Activated gamma-delta T cell treated with anti-CD3 and anti-CD28 coated beads, Interleukin-2, amount 50 U/mL, for 16 hours (primary cell): ENCODE measurements around the gene TOGARAM1.

Source experiments
- DNase-seq: peaks from one replicate; pipeline ENCODE4 v3.0.0-alpha.2; 2020; ENCODE audit warnings: low read depth

Gene TOGARAM1

DNA sequence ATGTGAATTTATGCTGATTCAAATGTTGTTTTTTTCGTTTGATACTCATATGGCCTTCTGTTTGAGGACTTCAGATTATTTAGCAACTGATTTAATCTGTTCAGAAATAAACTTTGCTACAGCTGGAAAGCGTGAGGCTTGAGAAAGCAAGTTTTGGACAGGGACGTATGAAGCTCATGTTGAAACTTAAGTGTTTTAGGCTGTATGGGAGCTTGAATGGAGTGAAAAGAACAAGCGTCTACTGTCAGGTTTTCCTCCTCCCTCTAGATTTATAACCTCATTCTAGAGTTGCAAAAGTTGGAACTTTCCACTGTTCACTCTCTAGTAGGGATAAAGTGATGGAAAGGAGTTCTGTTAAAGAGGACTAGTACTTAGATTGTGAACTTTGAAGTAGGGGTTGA, 123.0 kb downstream of the TOGARAM1 start:
- DNase-seq = no peak

DNA sequence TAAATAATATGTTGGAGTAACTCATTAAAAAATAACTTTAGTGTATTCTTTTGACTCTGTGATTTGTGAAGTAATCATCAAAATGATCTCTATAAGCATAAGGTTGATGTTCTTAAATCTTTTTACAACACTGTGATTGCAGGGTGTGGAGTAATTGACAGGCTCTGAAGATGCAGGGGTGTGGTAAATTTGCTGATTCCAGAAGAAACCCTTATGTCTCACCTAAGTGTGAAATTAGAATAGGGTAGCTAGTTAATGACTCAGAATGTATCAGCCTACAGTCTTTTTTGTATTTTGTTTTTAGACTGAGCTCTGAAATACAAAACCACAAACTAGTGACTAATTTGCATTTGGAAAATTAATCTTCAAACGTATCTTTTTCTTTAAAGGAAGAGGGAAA, 127.8 kb downstream of the TOGARAM1 start:
- DNase-seq = no peak

DNA sequence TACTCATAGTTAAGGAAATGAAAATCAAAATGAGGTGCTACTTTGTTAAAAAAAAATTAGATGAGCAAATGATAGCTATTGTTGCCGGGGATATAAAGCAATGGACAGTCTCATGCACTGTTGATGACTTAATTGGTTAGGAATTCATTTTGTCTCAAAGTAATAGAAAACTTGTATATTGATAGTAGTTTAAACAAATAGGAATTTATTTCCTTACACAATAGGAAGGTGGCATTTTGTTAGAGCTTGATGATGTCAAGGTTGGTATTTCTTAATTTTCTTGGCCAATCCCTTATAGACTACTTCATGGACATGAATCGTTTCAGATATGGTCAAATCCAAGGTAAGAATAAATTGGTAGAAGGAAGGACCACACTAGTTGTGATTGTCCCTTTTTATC, 129.7 kb downstream of the TOGARAM1 start:
- DNase-seq = no peak

DNA sequence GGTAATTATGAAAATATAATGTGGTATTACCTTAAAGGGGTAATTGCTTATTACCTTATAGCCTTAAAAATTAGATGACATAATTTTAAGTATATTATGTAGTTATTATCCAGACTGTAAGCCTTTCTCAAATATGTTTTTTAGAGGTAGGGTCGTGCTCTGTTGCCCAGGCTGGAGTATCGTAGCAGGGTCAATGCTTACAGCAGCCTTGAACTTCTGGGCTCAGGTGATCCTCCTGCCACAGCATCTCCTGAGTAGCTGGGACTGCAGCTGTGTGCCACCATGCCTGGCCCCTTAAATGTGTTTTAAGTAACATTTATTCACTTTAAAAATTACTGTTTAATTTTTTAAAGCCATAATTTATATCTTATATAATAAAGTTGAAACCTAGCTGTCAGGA, 132.3 kb downstream of the TOGARAM1 start:
- no peak for DNase-seq

DNA sequence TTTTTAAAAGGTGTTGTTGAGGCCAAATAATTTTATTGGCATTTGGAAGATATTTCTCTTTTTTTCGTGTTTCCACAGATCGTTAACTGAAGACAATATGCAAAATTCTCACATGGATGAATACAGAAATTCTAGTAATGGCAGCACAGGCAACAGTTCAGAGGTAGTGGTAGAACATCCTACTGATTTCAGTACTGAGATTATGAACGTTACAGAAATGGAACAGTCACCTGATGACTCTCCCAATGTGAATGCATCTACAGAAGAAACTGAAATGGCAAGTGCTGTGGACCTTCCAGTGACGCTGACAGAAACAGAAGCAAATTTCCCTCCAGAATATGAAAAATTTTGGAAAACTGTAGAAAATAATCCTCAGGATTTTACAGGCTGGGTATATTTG, 133.2 kb downstream of the TOGARAM1 start:
- DNase-seq = no peak

DNA sequence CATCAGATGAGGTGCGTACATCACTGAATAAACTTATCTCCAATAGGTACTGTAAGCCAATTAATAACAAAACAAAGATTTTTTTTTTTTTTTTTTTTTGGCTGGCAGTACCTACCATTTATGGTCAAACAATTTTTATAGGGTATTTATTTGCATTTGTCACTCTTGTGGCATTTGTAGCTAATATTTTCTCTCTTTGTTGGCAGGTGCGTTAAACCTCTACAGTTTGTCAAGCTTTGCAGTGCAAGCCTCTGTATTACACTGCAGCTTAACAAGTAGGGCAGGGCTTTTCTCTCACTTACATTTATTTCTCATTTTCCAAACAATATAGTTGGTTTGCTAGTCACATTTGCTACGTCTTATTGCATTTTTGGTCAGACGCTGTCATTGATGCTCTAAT, 134.2 kb downstream of the TOGARAM1 start:
- DNase-seq = no peak

DNA sequence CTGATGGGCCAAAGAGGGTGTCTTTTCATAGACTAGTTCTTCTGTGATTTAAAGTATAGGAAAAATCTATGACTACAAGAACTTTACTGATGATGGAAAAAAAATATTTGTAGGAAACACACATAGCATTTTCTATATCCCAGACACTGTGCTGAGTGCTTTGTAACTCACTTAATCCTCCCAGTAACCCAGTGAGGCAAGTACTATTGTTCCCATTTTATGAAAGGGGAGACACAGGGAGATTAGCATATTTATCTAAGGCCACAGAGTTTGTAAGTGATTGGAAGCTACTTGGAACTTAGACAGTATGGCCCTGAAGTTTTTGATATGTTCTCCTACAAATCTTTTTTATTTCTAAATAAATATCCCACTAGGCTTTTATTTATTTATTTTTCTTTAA, 141.8 kb downstream of the TOGARAM1 start:
- no peak for DNase-seq

DNA sequence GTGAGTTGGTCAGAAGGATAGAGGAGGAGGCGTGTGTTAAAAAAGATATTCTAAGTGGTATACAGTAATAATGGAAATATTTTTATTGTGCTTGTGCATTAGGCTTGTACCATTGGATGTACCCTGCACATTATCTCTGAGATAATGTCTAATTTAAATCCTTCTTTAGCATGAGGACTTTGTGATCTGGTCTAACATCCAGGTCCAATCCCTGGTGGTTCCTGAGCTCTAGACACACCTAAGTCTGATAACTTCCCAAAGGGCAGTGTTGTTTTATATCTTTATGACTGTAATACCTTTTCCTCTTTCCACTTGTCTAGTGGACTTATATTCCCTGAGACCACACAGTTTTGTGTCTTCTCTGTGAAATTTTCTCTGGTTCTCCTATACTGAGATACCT, 142.6 kb downstream of the TOGARAM1 start:
- no peak for DNase-seq

DNA sequence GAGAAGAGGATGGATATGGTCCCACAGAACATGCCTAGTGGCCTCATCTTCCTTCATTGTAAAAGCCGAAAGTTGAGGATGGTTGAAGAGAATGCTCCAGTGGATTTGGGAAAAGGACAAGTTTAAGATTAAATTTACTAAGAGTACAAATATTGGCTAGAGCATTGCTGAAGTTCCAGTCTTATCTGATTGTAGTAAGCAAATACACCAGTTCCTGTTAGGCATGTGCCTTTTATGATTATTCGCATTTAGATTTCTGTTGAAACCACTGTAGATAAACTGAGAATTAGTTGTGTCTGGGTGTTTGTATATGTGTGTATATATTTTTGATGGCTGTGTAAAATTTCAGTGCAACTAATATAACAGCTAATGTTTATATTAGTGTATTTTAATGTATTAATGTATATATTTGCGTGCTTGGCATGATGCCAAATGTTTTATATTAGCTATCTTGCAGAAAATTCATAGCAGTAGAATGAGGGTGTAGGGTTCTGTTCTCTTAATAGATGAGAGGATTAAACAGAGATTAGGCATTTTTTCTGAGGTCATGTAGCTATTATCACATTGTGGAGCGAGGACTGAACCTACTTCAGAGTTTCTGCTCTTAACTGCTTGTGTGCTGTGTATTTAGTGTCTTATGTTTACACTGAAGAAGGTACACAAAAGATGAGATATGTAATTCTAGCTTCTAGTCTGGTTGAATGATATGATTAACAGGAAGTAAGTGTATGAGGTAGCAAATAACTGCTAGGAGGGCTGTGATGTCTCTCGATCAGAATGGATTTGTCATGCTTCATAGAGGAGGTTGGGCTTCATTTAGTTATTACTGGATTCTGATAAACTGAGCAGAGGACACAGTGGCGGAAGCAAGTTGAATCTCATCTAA, 151.1 kb downstream of the TOGARAM1 start:
- DNase-seq = no peak

DNA sequence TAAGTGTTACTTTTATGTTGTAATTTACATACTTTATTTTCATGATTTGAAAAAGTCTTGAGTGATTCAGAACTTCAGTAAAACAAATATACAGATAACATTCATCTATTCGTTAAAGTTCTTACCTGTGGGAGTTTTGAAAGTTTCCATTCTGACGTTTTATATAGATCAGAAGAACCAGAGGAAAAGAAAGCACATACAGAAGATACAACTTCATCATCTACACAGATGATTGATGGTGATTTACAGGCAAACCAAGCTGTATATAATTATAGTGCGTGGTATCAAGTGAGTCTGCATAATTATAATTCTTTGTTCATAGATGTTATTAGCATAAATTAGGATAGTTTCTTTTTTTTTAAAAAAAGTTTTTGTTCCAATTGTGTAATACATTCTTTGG, 152.3 kb downstream of the TOGARAM1 start:
- DNase-seq = no peak

DNA sequence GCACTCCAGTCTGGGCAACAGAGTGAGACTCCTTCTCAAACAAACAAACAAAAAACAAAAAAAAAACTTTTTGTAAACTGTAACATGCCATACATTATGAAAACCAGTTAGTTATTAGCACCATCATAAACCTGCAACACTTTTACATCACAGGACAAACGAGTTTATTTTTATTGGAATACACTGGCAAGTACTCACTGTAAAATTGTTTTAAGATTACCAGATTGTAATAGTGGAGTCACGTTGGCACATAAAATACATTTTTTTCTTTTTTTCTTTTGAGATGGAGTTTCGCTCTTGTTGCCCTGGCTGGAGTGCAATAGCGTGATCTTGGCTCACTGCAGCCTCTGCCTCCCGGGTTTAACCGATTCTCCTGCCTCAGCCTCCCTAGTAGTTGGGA, 156.6 kb downstream of the TOGARAM1 start:
- no peak for DNase-seq

DNA sequence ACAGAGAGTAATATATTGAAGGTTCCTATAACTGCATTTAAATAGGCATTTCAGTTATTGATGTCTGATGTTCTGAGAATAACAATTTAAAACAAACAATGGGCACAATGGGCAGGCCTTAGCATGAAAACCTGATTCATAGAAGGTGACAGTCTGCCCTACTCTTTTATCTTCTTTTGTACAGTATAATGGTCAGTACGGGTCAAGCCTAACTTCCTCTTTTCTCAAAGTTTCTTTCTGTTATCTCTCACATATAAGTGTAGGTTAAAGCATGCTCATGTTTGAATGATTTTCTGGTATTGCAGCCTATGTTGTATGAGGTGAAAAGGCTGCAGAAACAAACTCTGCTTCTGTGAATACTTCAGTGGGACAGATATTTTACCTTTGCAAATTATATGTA, 158.1 kb downstream of the TOGARAM1 start:
- no peak for DNase-seq

DNA sequence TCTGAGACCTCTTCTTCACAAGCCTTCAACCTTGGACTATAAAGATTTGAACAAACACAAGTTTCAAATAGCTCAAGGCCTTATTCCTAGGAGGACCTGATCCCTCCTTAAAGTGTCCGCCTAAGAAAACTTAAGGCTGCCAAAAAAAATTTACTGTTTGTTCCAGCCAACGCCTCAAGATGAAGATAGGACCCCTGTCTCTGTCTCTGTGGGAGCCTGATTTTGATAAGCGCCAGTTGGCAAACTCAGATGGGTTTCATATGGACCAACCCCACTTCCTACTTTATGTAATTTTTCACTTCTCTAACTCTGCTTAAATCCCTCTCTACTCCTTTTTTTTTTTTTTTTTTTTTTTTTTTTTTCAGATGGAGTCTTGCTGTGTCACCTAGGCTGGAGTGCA, 161.3 kb downstream of the TOGARAM1 start:
- DNase-seq = no peak
